Activated CD4-positive, alpha-beta T cell treated with anti-CD3 and anti-CD28 coated beads, Interleukin-2, amount 50 U/mL, for 16 hours (primary cell): ENCODE measurements around the gene ATG7.

Experiments used
- DNase-seq: peaks from one replicate; pipeline ENCODE4 v3.0.0-alpha.2; 2020

Gene ATG7

DNA sequence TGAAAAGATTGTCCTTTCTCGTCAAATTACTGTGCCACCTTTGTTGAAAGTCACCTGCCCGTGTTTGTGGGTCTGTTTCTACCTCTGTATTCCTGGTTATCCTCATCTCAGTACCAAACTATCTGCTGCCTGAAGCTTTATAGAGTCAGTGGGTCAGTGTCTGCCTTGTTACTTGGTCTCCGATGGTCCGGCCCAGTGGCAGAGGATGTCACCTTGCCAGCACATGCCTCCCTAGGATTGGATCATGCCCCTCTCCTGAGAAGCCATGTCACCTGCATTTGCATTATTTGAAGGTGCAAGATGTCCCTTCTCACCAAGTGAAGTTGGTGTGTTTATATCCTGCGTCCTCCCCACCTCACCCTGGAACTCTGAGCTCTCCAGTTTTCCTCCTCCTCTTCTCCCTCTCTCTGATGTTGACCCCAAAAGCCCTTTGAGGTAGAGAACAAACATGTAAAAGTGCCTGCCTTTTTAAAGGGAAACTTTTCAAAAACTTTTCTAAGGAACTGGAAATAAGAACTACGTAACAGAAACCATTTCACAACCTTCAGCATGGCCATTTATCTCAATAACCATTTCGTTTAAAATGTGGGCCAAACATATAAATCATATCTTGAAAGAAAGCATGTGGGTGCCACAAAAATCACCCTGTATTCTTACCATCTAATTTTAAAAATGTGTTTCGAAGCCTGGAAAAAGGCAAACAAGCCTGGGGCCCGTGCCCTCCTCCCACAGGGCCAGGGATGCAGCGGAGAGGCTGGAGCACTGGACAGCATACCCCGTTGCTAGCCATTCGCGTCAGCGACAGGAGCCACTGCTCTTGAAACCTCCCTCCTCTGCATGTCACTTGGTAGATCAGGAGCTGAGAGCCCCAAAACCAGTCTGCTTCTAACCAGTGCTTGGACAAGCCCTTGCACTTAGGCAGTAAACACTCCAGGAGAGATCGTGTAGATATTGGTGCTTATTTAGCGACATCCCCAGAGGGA is 269.4 kb downstream of the ATG7 start:
- DNase-seq = no peak

DNA sequence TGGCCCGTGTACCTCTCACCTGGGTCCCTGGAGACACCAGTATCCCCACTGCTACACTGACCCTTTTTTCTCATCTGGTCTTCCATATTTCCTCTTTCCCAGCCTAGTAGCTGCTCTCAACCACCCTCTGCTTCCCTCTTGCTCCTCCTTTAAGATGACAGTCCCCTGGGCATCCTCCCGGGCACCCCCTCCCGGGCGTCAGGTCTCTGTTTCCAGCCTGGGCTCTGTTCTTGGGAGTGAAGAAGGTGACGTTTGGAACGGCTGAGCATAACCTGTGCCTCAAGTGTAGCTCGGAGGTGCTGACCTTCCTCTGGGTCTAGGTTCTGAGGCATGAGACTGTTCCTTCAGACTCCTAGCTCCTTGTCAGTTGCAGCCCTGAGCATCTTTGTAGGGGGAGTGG is 270.4 kb downstream of the ATG7 start:
- no peak for DNase-seq

DNA sequence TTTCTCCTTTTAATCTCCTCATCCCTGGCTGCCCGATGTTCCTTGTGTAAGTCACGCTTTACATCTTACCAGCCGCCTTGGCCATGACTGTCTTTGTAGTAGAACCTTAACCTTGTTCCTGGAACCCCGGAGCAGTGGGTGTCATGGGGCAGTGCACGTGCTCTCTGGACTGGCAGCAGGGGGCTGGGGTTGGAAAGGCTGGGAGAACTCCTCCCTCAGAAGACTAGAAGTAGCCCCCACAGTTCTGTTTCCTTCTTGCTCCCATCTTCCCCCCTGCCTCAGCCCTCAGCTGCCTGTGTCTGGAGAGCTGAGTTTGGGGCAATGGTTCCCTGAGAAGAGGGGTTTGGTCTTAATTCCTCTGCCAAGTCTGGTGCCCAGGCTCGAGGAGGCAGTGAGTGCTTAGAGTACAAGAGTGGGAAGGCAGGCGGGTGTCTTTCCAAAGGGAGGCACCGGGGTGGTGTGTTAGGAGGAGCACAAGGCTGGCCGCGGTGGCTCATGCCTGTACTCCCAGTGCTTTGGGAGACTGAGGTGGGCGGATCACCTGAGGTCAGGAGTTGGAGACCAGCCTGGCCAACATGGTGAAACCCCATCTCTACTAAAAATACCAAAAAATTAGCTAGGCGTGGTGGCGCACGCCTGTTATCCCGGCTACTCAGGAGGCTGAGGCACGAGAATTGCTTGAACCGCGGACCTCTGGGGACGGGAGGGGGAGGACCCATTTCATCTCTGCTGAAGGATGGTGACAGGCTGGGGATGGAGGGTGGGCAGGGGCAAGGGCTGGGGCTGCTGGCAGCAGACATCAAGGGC is 271.1 kb downstream of the ATG7 start:
- DNase-seq = no peak

DNA sequence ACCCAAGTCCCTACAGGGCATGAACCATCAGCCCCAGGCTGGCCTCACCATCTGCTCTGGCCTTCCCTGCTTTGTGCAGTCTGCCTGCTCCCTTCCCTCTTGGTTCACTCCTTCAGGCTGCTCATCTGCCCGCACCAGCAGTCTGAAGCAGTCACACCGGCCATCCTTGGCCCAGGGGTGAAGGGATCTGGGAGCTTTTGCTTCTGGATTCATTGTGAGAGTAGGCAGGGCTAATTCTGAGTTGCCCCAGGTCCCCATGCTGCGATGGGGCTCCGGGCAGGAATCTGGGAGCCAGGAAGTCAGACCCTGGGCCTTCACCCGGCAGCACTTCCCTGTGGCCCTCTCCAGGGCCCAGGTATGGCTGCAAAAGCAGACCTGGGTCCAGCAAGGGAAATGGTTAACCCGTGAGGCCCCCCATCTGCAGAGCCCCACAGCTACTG is 271.8 kb downstream of the ATG7 start:
- no peak for DNase-seq

DNA sequence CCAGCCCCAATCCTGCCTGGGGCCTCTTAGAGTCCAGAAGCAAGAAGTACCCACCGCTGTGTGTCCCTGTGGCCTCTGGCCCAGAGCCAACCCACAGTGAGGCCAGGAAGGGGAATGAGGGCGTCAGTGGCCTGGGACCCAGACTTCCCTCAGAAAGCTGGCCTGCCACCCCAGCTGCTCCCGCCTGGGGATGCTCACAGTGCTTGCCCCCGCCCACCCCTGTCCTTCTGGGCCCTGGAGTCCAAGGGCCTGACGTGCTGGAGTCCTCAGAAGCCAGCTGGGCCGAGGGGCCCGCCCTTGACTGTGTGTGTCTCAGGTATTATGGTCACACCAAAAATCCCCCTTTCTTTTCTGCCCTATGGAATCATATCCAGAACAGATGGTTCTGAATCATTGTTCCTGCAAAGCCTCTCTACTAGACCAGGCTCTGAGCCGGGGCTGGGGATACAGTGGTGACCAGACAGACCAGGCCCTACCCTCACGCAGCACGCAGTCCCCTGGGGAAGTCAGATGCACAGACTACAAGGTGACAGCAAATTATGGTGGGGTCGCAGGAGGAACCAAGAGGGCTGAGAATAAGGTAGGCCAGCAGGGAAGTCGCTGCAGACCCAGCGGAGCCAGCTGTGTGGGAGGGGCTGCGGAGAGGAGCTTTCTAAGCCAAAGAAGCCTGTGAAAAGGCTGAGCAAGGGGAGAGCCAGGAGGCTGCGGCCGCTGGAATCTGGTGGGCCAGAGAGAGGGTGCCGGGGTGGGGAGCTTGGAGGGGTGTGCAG is 272.4 kb downstream of the ATG7 start:
- no peak for DNase-seq

DNA sequence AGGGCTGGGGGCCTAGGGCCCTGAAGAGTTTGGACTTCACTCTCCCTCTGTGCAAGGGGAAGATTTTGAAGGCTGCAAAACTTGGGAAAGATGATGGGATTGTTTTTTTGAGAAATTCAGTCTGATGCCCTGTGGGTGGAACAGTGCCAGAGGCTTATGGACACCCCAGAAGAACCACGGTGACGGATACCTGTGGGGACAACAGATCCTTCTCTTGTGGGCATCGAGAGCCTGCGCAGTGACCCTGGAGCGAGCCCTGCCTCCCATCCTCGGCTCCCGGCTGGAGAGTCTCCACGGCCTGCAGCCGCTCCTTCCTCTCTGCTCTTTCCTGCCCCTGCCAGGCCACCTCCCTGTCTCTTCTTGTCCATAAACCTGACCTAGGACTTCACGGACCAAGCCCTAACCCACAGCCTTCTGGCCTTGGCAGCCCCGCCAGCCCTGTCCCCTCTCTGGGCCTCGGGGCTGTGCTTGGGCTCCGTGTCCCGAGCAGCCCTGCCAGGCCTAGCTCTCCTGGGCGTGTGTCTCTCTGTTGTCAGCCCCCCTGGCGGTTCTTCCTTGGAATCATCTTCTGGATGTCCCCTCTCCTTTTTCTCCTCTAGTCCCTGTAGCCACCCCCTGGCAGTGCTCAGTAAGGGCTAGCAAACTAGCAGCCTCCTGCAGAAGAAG is 273.1 kb downstream of the ATG7 start:
- DNase-seq = no peak

DNA sequence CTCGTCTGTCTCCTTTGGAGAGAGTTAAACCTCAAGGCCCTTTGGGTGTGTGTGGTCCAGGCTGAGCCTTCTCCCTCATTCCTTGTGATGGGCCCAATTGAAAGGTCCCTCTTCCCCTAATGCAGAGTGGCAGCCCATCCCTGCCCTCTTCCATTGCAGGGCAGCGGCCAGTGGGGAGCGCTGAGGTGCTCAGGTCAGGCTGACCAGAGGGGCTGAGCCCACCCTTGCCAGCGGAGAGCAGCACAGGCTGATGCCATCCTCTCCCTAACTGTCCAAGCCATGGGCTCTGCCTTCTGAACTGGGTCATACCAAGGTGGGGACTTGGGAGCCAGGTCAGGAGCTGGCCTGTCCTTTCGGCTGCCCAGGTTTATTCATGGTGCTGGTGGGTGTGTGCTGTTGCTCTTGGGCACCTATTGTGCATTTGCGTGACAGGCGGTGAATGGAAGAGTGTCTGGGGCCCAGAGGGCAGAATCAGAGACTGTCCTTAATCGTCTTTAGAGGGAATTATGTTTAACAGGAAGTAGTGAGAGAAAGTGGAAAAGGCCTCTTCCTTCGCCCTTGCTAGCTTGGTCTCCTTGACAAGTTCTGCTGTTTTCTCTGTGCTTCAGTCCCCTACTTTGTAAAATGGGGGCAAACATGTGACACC is 274.6 kb downstream of the ATG7 start:
- DNase-seq = no peak

DNA sequence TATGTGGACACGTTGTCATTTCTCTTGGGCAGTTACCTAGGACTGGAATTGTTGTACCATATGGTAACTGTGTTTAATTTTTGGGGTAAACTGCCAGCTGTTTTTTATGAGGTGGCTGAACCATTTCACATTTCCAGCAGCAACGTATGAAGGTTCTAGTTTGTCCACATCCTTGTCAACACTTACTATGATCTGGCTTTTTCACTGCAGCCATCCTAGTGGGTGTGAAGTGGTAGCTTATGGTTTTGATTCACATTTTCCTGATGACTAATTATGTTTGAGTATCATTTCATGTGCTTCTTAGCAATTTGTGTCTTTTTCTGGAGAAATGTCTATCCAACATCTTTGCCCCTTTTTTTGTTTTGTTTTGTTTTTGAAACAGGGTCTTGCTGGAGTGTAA is 275.3 kb downstream of the ATG7 start:
- no peak for DNase-seq

DNA sequence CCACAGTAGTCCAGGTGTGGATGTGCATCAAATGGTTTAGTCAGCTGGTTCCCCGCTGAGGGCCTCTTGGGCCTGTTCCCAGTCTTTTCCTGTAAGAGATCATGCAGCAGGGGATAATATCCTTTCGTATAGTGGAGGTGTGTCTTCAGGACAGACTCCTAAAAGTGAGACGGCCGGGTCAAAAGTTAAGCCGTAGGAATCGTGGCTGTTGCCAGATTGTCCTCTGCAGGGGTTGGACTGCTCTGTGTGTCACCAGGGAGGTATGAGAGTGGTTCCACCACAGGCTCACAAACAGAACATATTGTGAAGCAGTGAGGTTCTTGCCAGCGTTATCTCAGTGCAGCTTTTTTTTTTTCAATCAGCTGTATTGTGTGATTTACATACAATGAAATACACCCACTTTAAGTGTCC is 276.5 kb downstream of the ATG7 start:
- DNase-seq = no peak

DNA sequence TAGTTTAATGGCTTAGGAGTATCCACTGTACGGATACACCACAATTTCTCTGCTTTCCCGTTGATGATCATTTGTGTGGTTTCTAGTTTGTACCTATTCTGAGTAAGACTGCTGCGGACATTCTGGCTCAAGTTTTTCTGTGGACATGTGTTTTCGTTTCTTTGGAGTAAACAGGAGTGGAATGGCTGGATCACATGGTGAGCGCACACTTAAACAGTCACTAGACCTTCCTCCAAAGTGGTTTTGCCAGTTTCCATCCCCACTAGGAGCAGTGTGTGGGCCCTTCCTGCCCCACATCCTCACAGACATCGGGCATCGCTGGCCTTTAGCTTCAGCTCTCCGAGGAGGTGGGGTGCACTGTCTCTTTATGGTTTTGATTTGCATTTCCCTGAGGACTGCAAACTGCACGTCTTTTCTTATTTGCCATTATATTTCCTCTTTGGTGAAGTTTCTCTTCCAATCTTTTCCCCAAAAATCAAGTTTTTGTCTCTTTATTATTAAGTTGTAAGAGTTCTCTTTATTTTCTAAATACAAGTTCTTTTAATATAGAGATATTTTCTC is 277.5 kb downstream of the ATG7 start:
- no peak for DNase-seq

DNA sequence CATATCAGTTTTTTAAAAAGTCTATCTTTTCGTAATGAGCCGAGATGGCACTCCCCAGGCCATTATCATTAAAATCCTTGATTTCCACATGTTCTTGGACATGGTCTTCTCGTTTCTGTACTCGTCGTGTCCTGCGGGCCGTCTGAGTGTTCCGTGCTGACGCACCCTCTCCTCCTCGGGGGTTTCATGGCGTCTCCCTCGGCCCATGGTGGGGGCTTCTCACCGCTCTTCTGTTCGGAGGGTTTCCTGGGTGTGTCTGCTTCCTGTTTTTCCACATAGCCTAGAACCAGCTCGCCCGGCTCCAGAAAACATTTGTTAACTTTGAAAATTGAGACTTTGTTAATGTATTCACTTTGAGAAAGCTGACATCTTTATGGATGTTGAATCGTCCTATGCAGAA is 278.8 kb downstream of the ATG7 start:
- DNase-seq = no peak

DNA sequence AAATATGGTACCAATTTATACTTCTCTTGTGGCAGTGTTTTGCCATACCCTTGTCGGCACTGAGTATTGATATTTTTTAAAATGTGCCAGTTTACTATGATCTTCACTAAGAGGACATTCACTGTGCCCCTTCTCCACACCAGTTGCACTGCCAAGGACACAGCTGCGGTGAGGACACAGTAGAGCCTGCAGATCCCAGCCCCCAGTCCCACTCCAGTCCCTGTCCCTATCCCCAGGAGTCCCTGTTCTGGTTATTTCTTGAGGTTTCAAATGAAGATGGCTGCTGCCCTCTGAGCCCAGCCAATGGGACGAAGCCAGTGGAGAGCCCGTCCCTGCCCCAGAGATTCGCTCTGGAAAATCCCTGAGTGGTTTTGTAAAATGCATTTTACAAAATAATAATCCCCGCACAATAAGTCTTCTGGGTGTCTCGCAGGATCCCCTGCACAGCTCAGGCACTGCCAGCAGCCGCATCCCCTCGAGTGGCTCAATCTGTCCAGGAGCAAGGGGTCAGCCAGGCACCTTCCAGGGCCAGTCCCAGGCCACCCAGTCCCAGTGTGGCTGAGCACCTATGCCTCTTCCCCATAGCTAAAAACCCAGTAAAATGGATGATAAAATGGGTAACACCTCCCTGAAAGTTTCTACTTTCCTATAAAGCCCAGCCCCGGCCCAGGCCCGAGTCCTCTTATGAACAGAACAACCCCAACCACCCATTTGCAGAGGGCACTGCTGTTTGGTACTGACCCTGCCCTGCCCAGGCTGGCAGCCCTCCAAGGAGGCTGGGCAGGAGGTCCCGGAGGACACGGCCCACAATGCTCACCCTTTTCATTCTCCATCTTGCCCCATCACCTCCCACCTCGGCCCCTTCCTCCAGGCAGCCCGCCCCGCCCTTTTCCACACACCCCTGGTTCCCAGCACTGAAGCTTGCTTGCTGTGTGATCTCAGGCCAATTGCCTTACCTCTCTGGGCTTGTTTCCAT is 280.4 kb downstream of the ATG7 start:
- no peak for DNase-seq

DNA sequence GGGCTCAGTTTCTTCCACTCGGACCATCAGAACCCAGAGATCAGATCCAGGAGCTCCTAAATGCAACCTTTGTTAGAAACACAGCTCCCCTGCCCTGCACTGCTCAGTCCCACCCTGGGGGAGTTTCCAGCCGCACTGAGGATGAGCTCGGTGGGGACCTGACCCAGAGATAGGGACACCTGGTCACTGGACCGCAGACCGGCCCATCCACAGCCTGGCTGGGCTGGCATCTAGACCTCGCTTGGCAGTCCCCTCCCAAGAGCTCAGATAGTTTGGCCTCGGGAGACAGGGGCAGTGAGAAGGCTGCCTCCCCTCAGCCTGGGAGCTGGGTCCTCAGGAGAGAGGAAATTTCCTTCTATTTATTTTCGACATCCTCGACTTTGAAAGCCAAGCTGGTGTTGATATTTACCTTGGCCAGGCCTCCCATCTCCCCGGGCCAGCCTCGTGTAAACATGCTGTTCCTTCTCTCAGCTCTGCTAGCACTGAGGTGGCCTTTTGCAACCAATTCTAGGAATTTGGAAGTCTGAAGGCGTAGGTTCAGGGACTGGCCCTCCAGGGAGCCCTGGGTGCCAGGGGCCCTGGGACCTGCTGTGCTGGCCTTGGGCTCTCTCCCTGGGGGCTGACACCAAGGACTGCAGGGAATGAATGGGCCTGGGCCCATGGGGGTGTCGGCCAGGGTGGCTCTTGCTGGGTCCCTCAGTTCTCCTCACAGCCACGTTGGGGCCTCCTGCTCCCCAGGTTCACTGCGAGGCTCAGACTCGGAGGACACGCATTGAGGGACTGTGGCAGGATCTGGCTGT is 281.4 kb downstream of the ATG7 start:
- no peak for DNase-seq

DNA sequence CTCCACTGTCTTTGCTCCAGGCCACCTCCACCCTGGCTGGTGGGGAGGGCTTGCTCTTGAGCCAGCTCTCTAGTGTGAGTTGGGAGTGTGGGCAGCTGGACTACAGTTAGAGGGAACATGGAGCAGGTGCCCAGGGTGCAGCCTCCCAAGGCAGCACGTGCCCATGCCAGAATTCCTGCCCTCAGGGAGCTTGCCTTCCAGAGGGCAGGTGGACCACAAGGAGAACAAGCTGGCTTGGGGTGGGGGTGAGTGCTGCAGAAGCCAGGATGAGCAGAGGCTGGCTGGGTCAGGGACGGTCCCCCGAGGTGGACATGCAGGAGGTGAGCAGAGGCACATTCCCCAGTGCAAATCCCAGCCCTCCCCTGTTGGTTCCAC is 282.0 kb downstream of the ATG7 start:
- DNase-seq = no peak

DNA sequence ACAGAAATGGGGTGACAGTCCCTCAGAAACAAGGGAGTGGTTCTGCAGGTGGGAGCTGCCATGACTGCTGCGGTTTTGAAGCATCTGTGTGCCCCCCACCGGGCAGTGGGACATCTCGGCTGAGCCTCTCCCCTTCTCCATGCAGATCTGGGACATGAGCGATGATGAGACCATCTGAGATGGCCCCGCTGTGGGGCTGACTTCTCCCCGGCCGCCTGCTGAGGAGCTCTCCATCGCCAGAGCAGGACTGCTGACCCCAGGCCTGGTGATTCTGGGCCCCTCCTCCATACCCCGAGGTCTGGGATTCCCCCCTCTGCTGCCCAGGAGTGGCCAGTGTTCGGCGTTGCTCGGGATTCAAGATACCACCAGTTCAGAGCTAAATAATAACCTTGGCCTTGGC is 282.5 kb downstream of the ATG7 start:
- no peak for DNase-seq

DNA sequence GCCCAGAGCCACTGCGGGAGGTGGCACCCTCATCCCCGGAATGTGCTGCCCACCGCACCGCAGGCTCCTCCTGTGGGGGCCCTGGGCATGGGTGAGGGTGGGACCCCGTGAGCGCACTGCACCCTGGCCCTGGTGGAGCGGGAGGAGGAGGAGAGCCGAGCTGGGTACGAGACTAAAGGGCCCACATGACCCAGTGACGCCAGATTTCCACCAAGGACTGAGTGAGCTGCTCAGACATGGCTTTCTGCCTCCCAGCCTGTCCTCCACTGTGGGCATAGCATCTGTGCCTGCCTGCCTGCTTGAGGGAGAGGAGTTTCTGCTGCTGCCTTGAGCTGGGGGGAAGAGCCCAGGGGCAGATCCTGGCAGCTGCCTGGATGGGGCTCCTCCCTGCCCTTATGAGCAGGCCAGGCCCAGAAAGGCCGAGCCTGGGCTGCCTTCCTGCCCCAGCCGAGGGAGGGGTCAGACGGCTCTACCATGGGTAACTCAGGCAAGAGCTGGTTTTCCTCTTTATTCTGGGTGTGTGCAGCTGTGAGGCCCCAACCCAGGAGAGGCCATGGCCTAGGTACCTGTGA is 283.1 kb downstream of the ATG7 start:
- DNase-seq = no peak

DNA sequence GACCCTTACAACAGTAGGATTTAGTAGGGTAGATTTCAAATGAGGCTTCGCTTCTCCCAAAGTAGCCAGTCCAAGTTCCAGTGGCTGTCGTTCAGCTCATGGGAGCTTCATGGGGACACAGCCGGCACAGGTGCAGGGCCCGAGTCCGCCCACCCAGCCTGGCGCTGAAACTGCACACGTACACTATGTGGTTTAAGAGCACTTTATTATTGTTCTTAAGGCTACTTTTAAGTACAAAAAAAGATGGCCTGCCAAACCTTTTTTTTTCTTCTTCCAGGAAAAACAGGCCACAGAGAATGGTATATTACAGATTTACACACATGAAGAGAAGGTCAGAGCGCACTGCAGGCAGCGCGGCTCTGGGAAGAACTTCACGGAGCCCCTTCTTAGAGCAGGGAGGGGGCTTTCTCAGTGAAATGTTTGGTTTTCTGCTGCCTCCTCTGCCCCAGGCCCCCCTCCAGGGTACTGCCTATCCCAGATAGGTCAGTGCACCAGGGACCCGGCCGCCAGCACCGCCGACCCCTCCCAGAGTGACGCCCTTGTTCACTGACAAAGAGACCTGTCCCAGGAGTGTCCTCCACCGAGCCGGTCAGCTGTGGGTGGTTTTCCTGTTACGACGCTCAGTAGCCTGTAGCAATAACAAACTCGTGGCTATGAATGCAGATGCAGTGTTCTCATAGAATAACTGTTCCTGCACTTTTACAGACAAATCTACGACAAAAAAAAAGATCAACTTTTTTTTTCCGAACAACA is 283.9 kb downstream of the ATG7 start:
- DNase-seq = no peak

DNA sequence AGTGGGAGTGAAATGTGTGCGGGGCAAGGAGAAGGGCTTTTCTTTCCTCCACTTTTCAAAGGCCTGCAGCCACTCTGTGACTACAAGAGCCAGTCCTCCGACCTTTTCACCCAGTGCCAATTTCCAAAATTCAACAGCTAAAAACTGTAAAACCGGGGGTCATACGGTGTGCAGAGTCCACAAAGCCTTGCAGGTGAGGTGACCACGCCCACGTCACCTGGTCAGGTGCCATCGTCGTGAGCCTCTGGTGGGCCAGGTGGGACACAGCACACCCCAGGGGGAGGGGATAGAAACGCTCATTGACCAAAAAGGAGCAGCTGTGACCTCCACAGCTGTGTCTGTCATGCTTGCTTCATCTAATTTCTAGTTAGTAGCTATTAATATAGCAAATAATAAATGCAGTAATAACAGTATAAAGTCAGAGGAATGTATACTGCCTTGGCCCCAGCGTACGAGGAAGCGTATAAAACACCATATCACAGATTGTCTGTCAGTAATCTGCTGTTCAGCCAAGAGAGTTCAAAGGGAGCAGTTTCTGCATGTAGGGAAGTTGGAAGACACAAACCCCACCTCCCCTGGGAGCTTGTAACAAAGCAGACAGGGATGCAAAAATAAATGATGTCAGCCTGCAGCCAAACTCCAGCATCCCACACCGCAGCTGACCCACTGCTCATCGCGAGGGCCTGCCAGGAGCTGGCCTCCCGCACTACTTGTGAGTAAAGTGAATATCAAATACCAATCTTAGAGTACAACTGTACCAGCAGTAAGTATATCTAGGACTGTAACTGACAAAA is 284.9 kb downstream of the ATG7 start:
- DNase-seq = no peak
